GM21576 (cell line): ENCODE data around the gene TAB3.

Experiments used
- ATAC-seq: cut with Tn5 transposase; IDR thresholded peaks from one replicate; pipeline ENCODE4 v1.9.1; 2021; ENCODE audit warnings: mild to moderate bottlenecking, moderate library complexity; ENCODE audit not compliant: unreplicated experiment

The TAB3 gene

DNA sequence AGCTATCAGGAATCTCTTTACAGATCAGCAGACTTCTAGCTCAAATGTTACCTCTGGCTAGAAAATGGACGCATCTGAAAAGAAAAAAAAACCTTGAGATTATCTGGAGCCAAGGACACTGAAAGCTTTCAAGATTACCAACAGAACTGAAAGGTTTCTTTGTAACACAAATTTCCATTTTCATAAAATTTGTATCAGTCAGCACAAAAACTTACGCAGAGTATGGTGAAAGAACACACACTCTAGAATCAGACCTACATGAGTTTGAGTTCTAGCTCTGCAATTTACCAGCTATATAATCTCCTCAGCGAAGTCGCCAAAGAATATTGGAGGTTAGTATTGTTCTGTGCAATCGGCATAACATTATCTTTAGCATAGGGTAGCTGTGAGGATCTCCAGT, 1.8 kb downstream of the TAB3 start:
- no peak for ATAC-seq

- no peak for ATAC-seq
These were observed 3.9 kb downstream of the TAB3 start for GRCh38 chrX:30885136-30885535.

GRCh38 chrX:30883138-30883537, 5.9 kb downstream of the TAB3 start:
- no peak for ATAC-seq

DNA sequence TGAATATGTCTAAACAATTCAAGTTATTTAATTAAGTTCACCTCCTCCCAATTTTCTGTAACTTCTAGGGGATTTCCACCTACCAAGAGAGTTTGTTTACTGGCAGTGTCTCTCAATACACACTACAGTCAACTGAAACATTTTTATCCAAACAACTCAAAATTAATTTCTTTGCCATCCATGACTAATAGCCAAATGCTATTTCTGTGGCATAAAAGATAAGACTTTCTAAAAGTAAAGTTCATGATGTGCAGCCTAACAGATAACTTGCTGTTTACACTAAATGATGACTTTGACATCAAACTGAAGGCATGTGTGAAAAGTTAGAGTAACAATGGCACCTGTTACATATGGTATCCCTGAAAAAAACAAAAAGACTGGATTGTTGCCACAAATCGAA, 7.3 kb downstream of the TAB3 start:
- no peak for ATAC-seq

DNA sequence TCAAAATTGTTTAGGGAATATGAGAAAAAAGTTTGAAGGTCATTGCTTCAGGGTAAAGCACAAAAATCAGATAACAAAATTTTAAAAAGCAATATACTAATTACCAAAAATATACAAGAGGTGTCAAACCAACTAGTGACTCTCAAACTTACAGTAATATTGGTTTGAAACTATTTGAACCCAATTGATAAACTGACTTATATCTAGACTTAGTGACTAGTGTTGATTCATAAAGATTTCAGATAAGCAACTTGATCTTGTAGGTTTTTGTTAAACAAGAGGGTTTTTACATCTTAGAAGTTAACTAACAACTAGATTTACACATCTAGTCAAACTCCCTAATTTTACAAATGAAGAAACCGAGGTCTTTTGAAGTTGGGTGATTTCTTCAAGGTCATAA, 7.7 kb downstream of the TAB3 start:
- ATAC-seq: no peak

DNA sequence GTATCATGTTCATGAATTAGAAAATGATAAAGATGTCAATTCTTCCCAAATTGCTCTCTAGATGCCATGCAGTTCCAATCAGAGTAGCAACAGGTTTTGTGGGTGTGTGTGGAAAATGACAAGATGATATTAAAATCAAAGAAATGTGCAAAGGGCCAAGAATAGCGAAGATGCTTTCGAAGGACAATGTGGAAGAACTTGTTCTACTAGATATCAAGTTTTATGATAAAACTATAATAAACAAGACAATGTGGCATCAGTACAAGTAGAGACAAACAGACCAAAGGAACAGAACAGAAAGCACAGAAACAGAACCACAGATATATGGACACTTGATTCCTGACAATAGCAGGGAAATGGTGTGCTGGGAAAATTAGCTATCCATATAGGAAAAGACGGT, 9.0 kb downstream of the TAB3 start:
- ATAC-seq: no peak

GRCh38 chrX:30876367-30876766, 12.7 kb downstream of the TAB3 start:
- no peak for ATAC-seq

- no peak for ATAC-seq
These were observed 13.1 kb downstream of the TAB3 start for GRCh38 chrX:30875957-30876356.

DNA sequence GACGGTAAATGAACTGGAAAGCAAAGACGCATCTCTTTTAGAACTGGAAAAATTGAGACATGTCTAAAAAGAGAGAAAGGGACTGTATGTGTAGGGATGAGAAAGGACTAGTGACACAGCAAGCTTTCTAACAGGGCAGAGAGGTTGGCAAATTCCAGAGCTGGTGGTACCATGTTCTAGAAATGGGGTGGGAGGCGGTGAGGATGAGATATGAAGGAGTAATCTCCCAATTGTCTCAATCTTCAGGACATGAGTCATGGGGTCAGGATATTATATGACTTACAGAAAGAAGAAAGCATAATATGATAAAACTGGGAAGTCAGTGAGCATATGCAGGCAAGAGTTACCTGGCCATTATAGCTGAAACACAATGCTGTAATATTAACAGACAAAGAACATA, 14.2 kb downstream of the TAB3 start:
- ATAC-seq: no peak

GRCh38 chrX:30870572-30870971, 18.5 kb downstream of the TAB3 start:
- no peak for ATAC-seq

- ATAC-seq: no peak
These were observed 23.4 kb downstream of the TAB3 start for GRCh38 chrX:30865612-30866011.

- ATAC-seq: no peak
These were observed 24.0 kb downstream of the TAB3 start for GRCh38 chrX:30865015-30865414.

DNA sequence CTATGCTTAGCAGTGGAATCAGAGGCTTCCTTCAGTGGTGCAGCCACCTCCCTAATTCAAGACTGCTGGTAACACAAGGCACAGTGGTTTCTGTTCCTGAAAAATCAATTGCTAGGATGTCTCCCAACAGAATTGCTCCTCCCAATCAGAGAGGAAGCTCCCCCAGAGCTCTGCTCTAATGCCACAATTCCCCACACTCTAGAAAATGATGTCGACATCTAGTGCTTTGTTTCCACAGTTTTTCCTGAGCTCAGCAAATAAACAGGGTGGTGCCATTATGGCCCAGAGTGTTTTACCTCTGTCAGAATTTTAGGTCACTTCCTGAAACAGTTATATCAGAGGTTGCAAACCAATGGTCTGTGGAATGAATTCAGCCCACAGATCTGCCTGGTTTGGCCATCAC, 24.7 kb downstream of the TAB3 start:
- no peak for ATAC-seq

GRCh38 chrX:30863974-30864373, 25.1 kb downstream of the TAB3 start:
- no peak for ATAC-seq

DNA sequence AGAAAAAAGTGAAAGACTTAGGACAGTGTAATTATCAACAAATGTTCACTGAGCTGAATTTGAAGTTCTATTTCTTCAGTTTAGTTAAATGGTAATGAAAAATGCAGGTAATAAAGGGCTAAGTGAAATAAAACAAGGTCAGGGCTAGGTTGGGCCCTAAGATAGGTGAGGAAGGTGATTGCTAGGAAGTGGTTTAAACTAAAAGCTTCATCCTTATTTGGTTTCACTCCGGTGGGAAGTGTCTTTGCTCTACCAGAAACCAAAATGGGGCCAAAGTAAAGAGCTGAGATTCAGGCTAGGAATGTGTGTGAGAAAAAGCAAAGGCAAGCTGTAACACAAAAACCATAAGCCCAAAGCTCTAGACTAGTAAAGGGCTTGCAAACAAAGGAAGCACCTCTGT, 31.0 kb downstream of the TAB3 start:
- ATAC-seq: no peak

- no peak for ATAC-seq
These were observed 37.6 kb downstream of the TAB3 start for GRCh38 chrX:30851449-30851848.

GRCh38 chrX:30835373-30835772, 53.7 kb downstream of the TAB3 start:
- ATAC-seq: no peak

GRCh38 chrX:30833896-30834295, 55.2 kb downstream of the TAB3 start:
- no peak for ATAC-seq

GRCh38 chrX:30831082-30831481, 58.0 kb downstream of the TAB3 start:
- no peak for ATAC-seq

GRCh38 chrX:30830326-30830943, 58.6 kb downstream of the TAB3 start:
- ATAC-seq: no peak

DNA sequence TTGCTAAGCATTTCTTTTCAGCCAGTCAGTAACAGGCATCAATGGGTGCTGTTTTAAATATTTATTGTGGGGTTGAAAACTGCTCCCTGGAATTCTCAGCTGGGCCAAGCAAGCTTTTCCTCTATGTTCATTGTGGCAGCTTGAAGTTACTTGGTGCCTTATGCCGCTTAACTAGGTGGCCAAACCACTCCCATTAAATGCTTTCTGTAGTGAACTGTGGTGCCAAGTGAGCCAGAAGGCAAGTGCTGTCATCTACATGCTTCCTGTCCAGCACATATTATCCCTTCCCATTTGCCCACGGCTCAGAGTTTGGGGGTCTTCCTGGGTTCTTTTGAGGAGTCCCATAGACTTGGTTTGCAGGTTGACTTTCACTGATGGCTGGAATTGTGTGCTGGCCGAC, 64.8 kb downstream of the TAB3 start:
- ATAC-seq: no peak

DNA sequence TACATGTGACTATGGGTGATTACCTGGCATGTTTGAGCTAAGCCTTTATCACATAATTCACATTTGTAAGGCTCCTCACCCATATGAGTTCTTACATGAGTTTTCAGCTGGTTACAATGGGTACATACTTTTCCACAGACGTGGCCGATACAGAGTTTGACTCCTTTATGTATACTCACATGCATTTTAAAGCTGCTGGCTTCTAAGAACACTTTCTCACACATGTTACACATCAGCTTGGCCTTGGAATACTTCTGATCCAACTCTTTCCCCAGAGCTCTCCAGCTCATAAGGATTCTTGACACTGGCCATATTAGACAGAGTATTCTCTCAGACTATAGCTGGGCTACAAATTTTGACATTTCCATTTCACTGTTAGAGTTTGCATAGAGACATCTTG, 66.3 kb downstream of the TAB3 start:
- ATAC-seq: no peak

DNA sequence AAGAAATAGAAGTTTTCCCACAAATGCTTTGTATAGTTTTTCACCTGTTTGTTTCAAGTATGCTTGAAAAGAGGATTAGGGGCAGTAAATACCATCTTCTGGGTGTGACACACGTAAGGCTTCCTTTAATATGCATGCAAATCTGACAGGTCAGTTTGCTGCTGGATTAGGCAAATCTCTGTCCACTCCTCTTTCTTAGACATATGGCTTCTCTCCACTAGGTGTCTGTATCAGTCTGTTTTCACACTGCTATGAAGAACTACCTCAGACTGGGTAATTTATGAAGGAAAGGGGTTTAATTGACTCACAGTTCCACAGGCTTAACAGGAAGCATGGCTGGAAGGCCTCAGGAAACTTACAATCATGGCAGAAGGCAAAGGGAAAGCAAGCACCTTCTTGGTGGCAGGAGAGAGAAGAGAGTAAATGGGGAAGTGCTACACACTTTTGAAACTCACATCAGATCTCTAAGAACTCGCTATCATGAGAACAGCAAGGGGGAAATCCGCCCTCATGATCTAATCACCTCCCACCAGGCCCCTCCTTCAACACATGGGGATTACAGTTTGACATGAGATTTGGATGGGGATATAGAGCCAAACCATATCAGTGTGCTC, 66.9 kb downstream of the TAB3 start:
- peak; percentile 80 for ATAC-seq
